Activated naive CD4-positive, alpha-beta T cell treated with anti-CD3 and anti-CD28 coated beads, Interleukin-2, amount 10 ng/mL, durations not matched to agents 7 days and 5 days (primary cell): ENCODE data around the gene ATXN1L.
A peak's percentile ranks its signal among the peaks of the same experiment; 100 is the strongest.

Source experiments
- CTCF ChIA-PET: fragments of 350-600 bp; sonication (Branson Sonifier 250); formaldehyde crosslinking; loops from one replicate; lab custom pipeline; 2021; ENCODE audit warnings: antibody characterized with exemption; lab: Charles Lee
- DNase-seq: peaks from one replicate; pipeline ENCODE4 v3.0.0-alpha.2; 2020
- H3K27ac Mint-ChIP-seq: one replicate; pipeline ENCODE4 v1.8.0; 2021; ENCODE audit warnings: mild to moderate bottlenecking, moderate library complexity, mixed read lengths
- H3K27me3 Mint-ChIP-seq: one replicate; pipeline ENCODE4 v1.8.0; 2021; ENCODE audit warnings: mild to moderate bottlenecking, mixed read lengths
- H3K36me3 Mint-ChIP-seq: one replicate; pipeline ENCODE4 v1.8.0; 2021; ENCODE audit warnings: mixed read lengths
- H3K4me1 Mint-ChIP-seq: one replicate; pipeline ENCODE4 v1.8.0; 2021; ENCODE audit warnings: mixed read lengths
- H3K4me3 Mint-ChIP-seq: one replicate; pipeline ENCODE4 v1.8.0; 2021; ENCODE audit warnings: mild to moderate bottlenecking, moderate library complexity, mixed read lengths
- H3K9me3 Mint-ChIP-seq: one replicate; pipeline ENCODE4 v1.8.0; 2021; ENCODE audit warnings: mixed read lengths

The ATXN1L gene

GRCh38 chr16:71837150-71837549 lies 8.6 kb upstream of the ATXN1L start:
- Mint-ChIP-seq H3K27me3 (peaks cover under 1% of the 10 kb centered on the region), H3K27ac (no peak overlapping the region), H3K4me1 (peaks cover 8% of the 10 kb centered on the region), H3K9me3 (no peaks in the 10 kb centered on the region), H3K4me3 (no peak overlapping the region), H3K36me3 (no peaks in the 10 kb centered on the region)
- CTCF ChIA-PET, result no interaction called here
- DNase-seq, result no peak

DNA sequence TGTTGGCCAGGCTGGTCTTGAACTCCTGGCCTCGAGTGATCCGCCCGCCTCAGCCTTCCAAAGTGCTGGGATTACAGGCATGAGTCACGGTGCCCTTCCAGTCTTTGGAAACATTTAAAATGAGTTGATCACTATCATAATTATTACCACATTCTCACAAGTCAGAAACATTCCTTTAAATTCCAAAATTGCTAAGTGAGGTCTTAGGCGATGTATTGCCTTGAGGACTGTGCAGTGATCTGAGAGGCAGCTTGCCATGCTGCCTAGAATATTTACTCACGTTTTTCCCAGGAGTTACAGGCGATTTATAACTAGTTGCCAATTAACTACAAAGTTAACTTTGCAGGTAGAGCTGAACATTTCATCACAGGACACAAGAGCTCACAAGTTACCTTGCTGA lies 5.7 kb upstream of the ATXN1L start:
- H3K27ac Mint-ChIP-seq, result no peak overlapping the region
- peaks cover 2% of the 10 kb centered on the region for H3K36me3 Mint-ChIP-seq
- no peak for DNase-seq
- H3K9me3 Mint-ChIP-seq, result no peaks in the 10 kb centered on the region
- no peak overlapping the region for H3K4me3 Mint-ChIP-seq
- CTCF ChIA-PET, result interaction anchor here (2.4 kb wide), 1 partner anchor 43 kb away, joined by 12 read pairs; the partner anchor contains the start of gene ZNF821
- H3K27me3 Mint-ChIP-seq, result no peaks in the 10 kb centered on the region
- H3K4me1 Mint-ChIP-seq, result peaks cover 15% of the 10 kb centered on the region

- H3K4me3 Mint-ChIP-seq, result no peak overlapping the region
- CTCF ChIA-PET, result interaction anchor here (2.1 kb wide), 1 partner anchor 39 kb away, joined by 15 read pairs; no protein-coding TSS in a partner anchor
- peaks cover 11% of the 10 kb centered on the region for H3K36me3 Mint-ChIP-seq
- DNase-seq, result no peak
- no peak overlapping the region for H3K27ac Mint-ChIP-seq
- peaks cover 44% of the 10 kb centered on the region for H3K4me1 Mint-ChIP-seq
- no peaks in the 10 kb centered on the region for H3K9me3 Mint-ChIP-seq
- H3K27me3 Mint-ChIP-seq, result no peaks in the 10 kb centered on the region
These were observed 2.2 kb upstream of the ATXN1L start for GRCh38 chr16:71843572-71843971.

GRCh38 chr16:71846431-71846830 lies 655 bp downstream of the ATXN1L start:
- Mint-ChIP-seq H3K27ac (peak overlapping the region; percentile 96), H3K36me3 (peaks cover 31% of the 10 kb centered on the region), H3K9me3 (no peaks in the 10 kb centered on the region), H3K4me1 (peaks cover 47% of the 10 kb centered on the region), H3K27me3 (no peaks in the 10 kb centered on the region), H3K4me3 (peak overlapping the region; percentile 91)
- CTCF ChIA-PET, result no interaction called here
- DNase-seq, result peak; percentile 54

DNA sequence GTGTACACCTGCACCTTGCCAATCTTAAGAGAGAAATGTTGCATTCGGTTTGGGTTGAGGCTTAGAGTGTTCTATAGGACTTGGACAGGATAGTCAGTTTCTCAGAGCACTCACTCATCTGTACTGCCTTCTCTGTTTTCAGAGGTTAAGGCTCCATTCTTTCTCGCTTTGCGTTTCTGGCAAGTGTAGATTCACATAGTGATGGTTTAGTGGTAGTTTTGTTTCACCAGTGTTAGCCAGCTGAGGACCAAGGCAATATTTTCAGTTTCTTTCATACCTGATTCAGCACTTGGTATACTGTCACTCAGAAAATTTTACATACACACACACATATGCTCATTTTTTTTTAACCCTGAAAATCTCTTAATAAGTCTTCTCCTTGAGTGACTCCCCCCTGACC lies 1.3 kb downstream of the ATXN1L start:
- peaks cover 51% of the 10 kb centered on the region for H3K4me1 Mint-ChIP-seq

DNA sequence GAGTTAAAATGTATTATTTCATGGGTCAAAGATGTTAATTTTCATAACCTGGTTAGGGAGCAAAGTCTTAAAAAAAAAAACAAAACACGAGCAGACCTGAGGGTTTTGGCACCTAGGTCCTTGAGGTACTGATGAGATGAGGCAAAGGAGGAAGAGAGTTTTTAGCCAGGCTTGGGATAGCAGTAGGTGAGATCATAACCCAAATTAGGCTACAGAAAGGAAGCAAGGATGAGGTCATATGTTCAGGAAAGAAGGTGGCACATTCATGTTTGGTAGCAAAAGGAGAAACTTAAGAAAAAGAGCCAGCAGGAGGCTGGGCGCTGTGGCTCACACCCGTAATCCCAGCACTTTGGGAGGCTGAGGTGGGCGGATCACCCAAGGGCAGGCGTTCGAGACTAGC lies 2.8 kb downstream of the ATXN1L start:
- Mint-ChIP-seq H3K36me3 (peaks cover 40% of the 10 kb centered on the region), H3K4me3 (no peak overlapping the region), H3K27ac (no peak overlapping the region), H3K4me1 (peaks cover 58% of the 10 kb centered on the region), H3K27me3 (no peaks in the 10 kb centered on the region), H3K9me3 (no peaks in the 10 kb centered on the region)
- CTCF ChIA-PET, result no interaction called here
- no peak for DNase-seq

More for the DNA sequence above, 1.3 kb downstream of the ATXN1L start:
- CTCF ChIA-PET, result interaction anchor here (1.1 kb wide), 1 partner anchor 36 kb away, joined by 4 read pairs; no protein-coding TSS in a partner anchor
- H3K27me3 Mint-ChIP-seq, result no peaks in the 10 kb centered on the region
- H3K27ac Mint-ChIP-seq, result peak overlapping the region; percentile 96
- peak overlapping the region; percentile 91 for H3K4me3 Mint-ChIP-seq
- peaks cover 33% of the 10 kb centered on the region for H3K36me3 Mint-ChIP-seq
- H3K9me3 Mint-ChIP-seq, result no peaks in the 10 kb centered on the region
- no peak for DNase-seq

- no peak overlapping the region for H3K27ac Mint-ChIP-seq
- DNase-seq, result no peak
- H3K4me1 Mint-ChIP-seq, result peaks cover 66% of the 10 kb centered on the region
- no peak overlapping the region for H3K4me3 Mint-ChIP-seq
- H3K27me3 Mint-ChIP-seq, result no peaks in the 10 kb centered on the region
- H3K9me3 Mint-ChIP-seq, result no peaks in the 10 kb centered on the region
- CTCF ChIA-PET, result interaction anchor here (2.2 kb wide), 1 partner anchor 31 kb away, joined by 11 read pairs; no protein-coding TSS in a partner anchor
- peaks cover 54% of the 10 kb centered on the region for H3K36me3 Mint-ChIP-seq
These were observed 6.0 kb downstream of the ATXN1L start for GRCh38 chr16:71851746-71852145.

- Mint-ChIP-seq H3K4me1 (peaks cover 62% of the 10 kb centered on the region), H3K9me3 (no peaks in the 10 kb centered on the region), H3K4me3 (no peak overlapping the region), H3K36me3 (peaks cover 54% of the 10 kb centered on the region), H3K27me3 (no peaks in the 10 kb centered on the region), H3K27ac (no peak overlapping the region)
- no peak for DNase-seq
- CTCF ChIA-PET, result interaction anchor here (2.2 kb wide), 1 partner anchor 30 kb away, joined by 11 read pairs; no protein-coding TSS in a partner anchor
These were observed 6.4 kb downstream of the ATXN1L start for GRCh38 chr16:71852158-71852557.

- DNase-seq, result no peak
- H3K27me3 Mint-ChIP-seq, result no peaks in the 10 kb centered on the region
- H3K4me3 Mint-ChIP-seq, result no peak overlapping the region
- H3K9me3 Mint-ChIP-seq, result no peaks in the 10 kb centered on the region
- CTCF ChIA-PET, result interaction anchor here (2.2 kb wide), 1 partner anchor 30 kb away, joined by 11 read pairs; no protein-coding TSS in a partner anchor
- peak overlapping the region; percentile 34 for H3K27ac Mint-ChIP-seq
- H3K36me3 Mint-ChIP-seq, result peaks cover 54% of the 10 kb centered on the region
- H3K4me1 Mint-ChIP-seq, result peaks cover 58% of the 10 kb centered on the region
These were observed 6.8 kb downstream of the ATXN1L start for GRCh38 chr16:71852561-71852960.

DNA sequence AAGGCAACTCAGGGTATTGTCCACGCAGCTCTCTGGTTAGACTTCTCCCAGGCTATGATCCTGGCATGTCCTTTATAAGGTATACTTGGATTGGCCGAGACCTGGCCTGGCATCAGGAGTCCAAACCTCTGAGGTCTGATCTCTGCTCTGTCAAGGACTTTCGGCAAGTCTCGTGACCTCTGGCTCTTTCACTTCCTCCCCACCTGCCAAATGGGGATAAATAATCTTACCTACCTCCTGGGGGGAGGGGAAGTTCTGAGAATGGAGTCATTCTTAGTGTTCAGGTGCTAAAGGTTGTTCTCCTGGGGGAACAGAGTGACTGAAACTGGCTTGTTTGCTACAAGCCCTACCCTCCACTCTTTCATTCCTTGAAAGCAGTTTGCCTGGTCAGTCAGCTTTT lies 7.6 kb downstream of the ATXN1L start:
- Mint-ChIP-seq H3K27me3 (no peaks in the 10 kb centered on the region), H3K27ac (peak overlapping the region; percentile 78), H3K9me3 (no peaks in the 10 kb centered on the region), H3K4me1 (peaks cover 49% of the 10 kb centered on the region), H3K4me3 (no peak overlapping the region), H3K36me3 (peaks cover 46% of the 10 kb centered on the region)
- CTCF ChIA-PET, result interaction anchor here (2.2 kb wide), 1 partner anchor 29 kb away, joined by 11 read pairs; no protein-coding TSS in a partner anchor
- no peak for DNase-seq

DNA sequence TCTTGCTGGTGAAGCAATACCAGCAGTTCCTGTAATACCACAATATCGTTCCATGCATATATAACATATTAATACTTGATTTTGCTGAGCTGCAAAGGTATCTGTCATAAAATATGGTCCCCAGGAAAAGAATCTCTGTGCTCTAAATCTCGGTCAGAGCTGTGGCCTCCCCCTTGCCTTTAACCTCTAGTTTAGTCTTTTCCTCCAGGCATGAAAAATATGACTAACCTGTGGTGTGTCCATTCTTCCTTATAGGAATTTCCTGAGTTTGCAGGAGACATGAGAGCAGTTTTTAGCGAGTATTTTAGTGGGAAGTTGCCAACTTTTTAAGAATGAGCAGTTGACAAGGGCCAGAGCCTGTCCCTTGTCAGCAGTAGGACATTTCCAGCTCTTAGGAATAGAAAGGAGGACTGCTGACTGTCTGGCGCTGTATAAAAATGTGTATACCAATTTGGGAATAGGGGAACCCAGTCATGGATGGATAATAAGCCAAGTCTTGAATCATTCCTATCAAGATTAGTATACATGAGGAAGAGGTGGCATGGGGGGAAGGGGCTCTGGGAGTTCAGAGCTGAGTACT lies 8.7 kb downstream of the ATXN1L start:
- Mint-ChIP-seq H3K9me3 (no peaks in the 10 kb centered on the region), H3K27ac (no peak overlapping the region), H3K4me3 (no peak overlapping the region), H3K4me1 (peaks cover 47% of the 10 kb centered on the region), H3K36me3 (peaks cover 47% of the 10 kb centered on the region), H3K27me3 (no peaks in the 10 kb centered on the region)
- DNase-seq, result no peak
- CTCF ChIA-PET, result no interaction called here

- H3K27ac Mint-ChIP-seq, result no peak overlapping the region
- CTCF ChIA-PET, result interaction anchor here (1.2 kb wide), 1 partner anchor 105 kb away, joined by 3 read pairs; no protein-coding TSS in a partner anchor
- no peak for DNase-seq
- peaks cover 39% of the 10 kb centered on the region for H3K36me3 Mint-ChIP-seq
- no peak overlapping the region for H3K4me3 Mint-ChIP-seq
- H3K4me1 Mint-ChIP-seq, result peaks cover 47% of the 10 kb centered on the region
- no peaks in the 10 kb centered on the region for H3K27me3 Mint-ChIP-seq
- H3K9me3 Mint-ChIP-seq, result no peaks in the 10 kb centered on the region
These were observed 10.3 kb downstream of the ATXN1L start for GRCh38 chr16:71855937-71856662.

DNA sequence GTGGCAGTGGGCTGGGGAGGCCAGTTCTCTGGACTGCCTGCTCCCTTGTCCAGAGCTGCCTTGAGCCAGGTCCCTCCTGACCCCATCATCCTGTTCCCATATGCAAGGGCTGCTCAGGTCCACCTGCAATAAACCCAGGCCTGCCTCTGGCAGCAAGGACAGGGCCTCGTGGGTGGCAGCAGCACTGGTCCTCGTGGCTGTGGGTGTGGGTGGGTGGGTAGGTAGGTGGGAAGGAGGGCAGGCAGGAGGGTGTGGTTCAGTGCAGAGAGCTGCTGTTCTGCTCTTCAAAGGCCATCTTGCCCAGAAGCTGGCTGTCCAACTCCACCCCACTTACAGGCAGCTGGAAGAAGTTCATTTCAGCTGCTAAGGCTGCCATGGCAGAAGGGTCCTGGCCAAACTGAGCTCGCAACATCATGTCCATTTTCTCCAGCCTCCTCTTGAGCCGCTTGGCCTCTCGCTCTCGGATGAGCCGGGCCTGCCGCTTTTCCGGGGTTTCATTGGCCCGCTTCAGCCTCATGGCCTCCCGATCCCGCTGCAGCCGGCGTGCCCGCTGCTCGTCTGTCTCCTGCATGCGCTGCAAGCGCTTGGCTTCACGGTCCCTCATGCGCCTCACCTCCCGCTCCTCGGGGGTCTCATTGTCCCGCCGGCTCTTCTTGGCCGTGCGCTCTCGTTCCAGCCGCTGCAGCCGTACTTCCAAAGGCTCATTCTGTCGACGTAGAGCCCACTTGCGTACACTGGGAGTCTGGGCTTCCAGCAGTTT lies 14.2 kb downstream of the ATXN1L start:
- H3K27me3 Mint-ChIP-seq, result no peaks in the 10 kb centered on the region
- peaks cover 10% of the 10 kb centered on the region for H3K4me1 Mint-ChIP-seq
- H3K27ac Mint-ChIP-seq, result peak overlapping the region; percentile 60
- H3K9me3 Mint-ChIP-seq, result no peaks in the 10 kb centered on the region
- CTCF ChIA-PET, result no interaction called here
- no peak for DNase-seq
- peaks cover 32% of the 10 kb centered on the region for H3K36me3 Mint-ChIP-seq
- no peak overlapping the region for H3K4me3 Mint-ChIP-seq

DNA sequence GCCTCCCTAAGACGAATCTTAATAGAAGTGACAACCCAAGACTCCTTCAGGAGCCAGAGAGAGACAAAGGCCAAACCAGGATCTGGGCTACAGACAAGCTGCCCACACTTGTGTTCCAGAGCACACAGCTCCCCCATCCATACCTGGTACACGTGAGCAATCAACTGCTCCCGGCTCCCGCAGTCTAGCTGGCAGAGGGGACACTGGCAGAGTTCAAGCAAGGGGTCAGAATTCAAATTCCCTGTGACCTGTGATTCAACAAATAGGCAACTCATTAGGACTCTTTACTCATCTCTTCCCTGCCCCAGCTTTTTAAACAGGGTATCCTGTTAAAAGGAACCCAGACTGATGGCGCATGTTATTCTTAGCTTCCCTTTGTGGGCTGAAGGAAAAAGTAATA lies 18.2 kb downstream of the ATXN1L start:
- Mint-ChIP-seq H3K36me3 (peaks cover 32% of the 10 kb centered on the region), H3K9me3 (no peaks in the 10 kb centered on the region), H3K4me1 (no peaks in the 10 kb centered on the region), H3K27ac (no peak overlapping the region), H3K4me3 (no peak overlapping the region), H3K27me3 (no peaks in the 10 kb centered on the region)
- CTCF ChIA-PET, result no interaction called here
- DNase-seq, result no peak
